ENCODE measurements around the gene HSFX4. TPM values are rescaled to one million over a fixed set of nuclear protein-coding genes. Genes with fewer than 3 reads are reported as not detected.

HSFX4 gene
- polyA plus RNA-seq, 10 donors: 1.0 to 2.7 (median 1.6) TPM; not detected in 1

Other genes with a start within 250 kb of the HSFX4 start
- gene MAGEA11, start 217.5 kb upstream of the HSFX4 start, polyA plus RNA-seq (ENCODE audit: insufficient read length in 10 of 10): not detected
- 1 to 10 TPM in 9 of 10 donors, under 1 TPM in 1; 0.98 to 3.1 (median 1.8) TPM for gene HSFX1, start 155.5 kb upstream of the HSFX4 start, polyA plus RNA-seq (ENCODE audit: insufficient read length in 10 of 10)
- not detected for gene MAGEA9, start 147.6 kb upstream of the HSFX4 start, polyA plus RNA-seq (ENCODE audit: insufficient read length in 10 of 10)
- gene MAGEA8, start 48.4 kb upstream of the HSFX4 start, polyA plus RNA-seq (ENCODE audit: insufficient read length in 10 of 10): under 1 TPM in 7 of 10 donors, not detected in 3; 0.12 to 0.41 (median 0.24) TPM
- gene EOLA2, start 8.9 kb downstream of the HSFX4 start, polyA plus RNA-seq (ENCODE audit: insufficient read length in 10 of 10): 10 to 100 TPM; 19.3 to 27.0 (median 21.1) TPM